Esophagus muscularis mucosa (tissue), 3 donors: Measurements from ENCODE around the gene MYO1C.

ENCODE experiments used
- POLR2A ChIP-seq: fragments of 450-650 bp; IDR thresholded peaks from one replicate; pipeline ENCODE4 v1.6.1; 2017; ENCODE audit warnings: antibody characterized with exemption, moderate library complexity, mild to moderate bottlenecking, low read depth
- POLR2AphosphoS5 ChIP-seq, 2 donors: sonication (generic); formaldehyde crosslinking; IDR thresholded peaks; one replicate each; pipeline ENCODE4 v1.6.1; 2017; ENCODE audit warnings: antibody characterized with exemption in 2 of 2
- TF ChIP-seq, protein P1 (sequence below), 3 experiments: fragments of 200-600 bp in 2 of 3; fragments of 450-650 bp in 1 of 3; sonication (generic) in 2 of 3; IDR thresholded peaks; one replicate each; pipeline ENCODE4 v1.5.1; 2017 to 2019; ENCODE audit warnings: antibody characterized with exemption in 3 of 3, mild to moderate bottlenecking in 2 of 3, moderate library complexity in 1 of 3

DNA sequence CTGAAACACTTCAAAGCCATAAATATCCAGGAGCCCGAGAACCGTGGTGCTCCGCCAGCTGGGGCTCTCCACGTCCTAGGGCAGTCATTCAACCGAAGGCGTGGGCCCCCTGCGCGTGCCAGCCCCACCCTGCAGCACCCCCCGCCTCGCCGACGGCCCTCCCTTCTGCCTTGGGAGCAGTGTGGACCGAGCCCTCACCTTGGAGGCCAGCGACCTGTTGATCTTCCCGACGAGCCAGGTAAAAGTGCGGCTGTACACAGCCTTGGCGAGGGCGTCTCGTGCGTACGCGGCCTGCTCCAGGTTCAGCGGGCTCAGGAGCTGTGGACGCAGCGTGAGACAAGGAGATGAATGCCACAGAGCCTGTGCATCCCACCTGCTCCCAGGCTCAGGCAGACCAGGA is 14.1 kb downstream of the MYO1C start:
- TF ChIP-seq POLR2A = no peak
- TF ChIP-seq, protein P1, sequence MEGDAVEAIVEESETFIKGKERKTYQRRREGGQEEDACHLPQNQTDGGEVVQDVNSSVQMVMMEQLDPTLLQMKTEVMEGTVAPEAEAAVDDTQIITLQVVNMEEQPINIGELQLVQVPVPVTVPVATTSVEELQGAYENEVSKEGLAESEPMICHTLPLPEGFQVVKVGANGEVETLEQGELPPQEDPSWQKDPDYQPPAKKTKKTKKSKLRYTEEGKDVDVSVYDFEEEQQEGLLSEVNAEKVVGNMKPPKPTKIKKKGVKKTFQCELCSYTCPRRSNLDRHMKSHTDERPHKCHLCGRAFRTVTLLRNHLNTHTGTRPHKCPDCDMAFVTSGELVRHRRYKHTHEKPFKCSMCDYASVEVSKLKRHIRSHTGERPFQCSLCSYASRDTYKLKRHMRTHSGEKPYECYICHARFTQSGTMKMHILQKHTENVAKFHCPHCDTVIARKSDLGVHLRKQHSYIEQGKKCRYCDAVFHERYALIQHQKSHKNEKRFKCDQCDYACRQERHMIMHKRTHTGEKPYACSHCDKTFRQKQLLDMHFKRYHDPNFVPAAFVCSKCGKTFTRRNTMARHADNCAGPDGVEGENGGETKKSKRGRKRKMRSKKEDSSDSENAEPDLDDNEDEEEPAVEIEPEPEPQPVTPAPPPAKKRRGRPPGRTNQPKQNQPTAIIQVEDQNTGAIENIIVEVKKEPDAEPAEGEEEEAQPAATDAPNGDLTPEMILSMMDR (IDR thresholded peaks at IDR 0.05) = no peak
- no peak for TF ChIP-seq POLR2AphosphoS5 (IDR thresholded peaks at IDR 0.05)
